Measurements from ENCODE around the gene SLC35F4.

SLC35F4 gene

GRCh38 chr14:57609192-57610075 is 256.5 kb downstream of the SLC35F4 start:
- Histone ChIP-seq H3K4me1 (ENCODE audit: control insufficient read depth, insufficient read depth, low read length) (no peaks in the 10 kb centered on the region), H3K9ac (ENCODE audit: low read depth, low read length) (no peak overlapping the region), H3K27me3 (ENCODE audit: control insufficient read depth, insufficient read depth, low read length) (no peaks in the 10 kb centered on the region), H3K36me3 (ENCODE audit: insufficient read depth, low read length) (no peaks in the 10 kb centered on the region), H3K4me2 (ENCODE audit: low read length) (no peak overlapping the region), H3K9me3 (replicated peaks; ENCODE audit: low read length) (no peaks in the 10 kb centered on the region), H3K4me3 (ENCODE audit: low read length) (no peak overlapping the region)

- H3K4me2 ChIP-seq (ENCODE audit: low read length), result no peak overlapping the region
- H3K27me3 ChIP-seq (ENCODE audit: control insufficient read depth, insufficient read depth, low read length), result no peaks in the 10 kb centered on the region
- H3K4me1 ChIP-seq (ENCODE audit: control insufficient read depth, insufficient read depth, low read length), result no peaks in the 10 kb centered on the region
- H3K9me3 ChIP-seq (replicated peaks; ENCODE audit: low read length), result no peaks in the 10 kb centered on the region
- no peaks in the 10 kb centered on the region for H3K36me3 ChIP-seq (ENCODE audit: insufficient read depth, low read length)
- H3K9ac ChIP-seq (ENCODE audit: low read depth, low read length), result no peak overlapping the region
- no peak overlapping the region for H3K4me3 ChIP-seq (ENCODE audit: low read length)
Observed at GRCh38 chr14:57607086-57607485, 258.8 kb downstream of the SLC35F4 start.

- no peak overlapping the region for H3K4me2 ChIP-seq (ENCODE audit: low read length)
- H3K9me3 ChIP-seq (replicated peaks; ENCODE audit: low read length), result no peaks in the 10 kb centered on the region
- H3K27me3 ChIP-seq (ENCODE audit: control insufficient read depth, insufficient read depth, low read length), result no peaks in the 10 kb centered on the region
- H3K4me3 ChIP-seq (ENCODE audit: low read length), result no peak overlapping the region
- H3K4me1 ChIP-seq (ENCODE audit: control insufficient read depth, insufficient read depth, low read length), result no peaks in the 10 kb centered on the region
- H3K36me3 ChIP-seq (ENCODE audit: insufficient read depth, low read length), result no peaks in the 10 kb centered on the region
- H3K9ac ChIP-seq (ENCODE audit: low read depth, low read length), result no peak overlapping the region
Observed at GRCh38 chr14:57583396-57583795, 282.5 kb downstream of the SLC35F4 start.

GRCh38 chr14:57582746-57583145 is 283.1 kb downstream of the SLC35F4 start:
- Histone ChIP-seq H3K4me1 (ENCODE audit: control insufficient read depth, insufficient read depth, low read length) (no peaks in the 10 kb centered on the region), H3K9me3 (replicated peaks; ENCODE audit: low read length) (no peaks in the 10 kb centered on the region), H3K9ac (ENCODE audit: low read depth, low read length) (no peak overlapping the region), H3K27me3 (ENCODE audit: control insufficient read depth, insufficient read depth, low read length) (no peaks in the 10 kb centered on the region), H3K4me3 (ENCODE audit: low read length) (no peak overlapping the region), H3K4me2 (ENCODE audit: low read length) (no peak overlapping the region), H3K36me3 (ENCODE audit: insufficient read depth, low read length) (no peaks in the 10 kb centered on the region)

GRCh38 chr14:57578801-57579200 is 287.1 kb downstream of the SLC35F4 start:
- no peak overlapping the region for H3K4me3 ChIP-seq (ENCODE audit: low read length)
- no peak overlapping the region for H3K9ac ChIP-seq (ENCODE audit: low read depth, low read length)
- no peaks in the 10 kb centered on the region for H3K9me3 ChIP-seq (replicated peaks; ENCODE audit: low read length)
- H3K27me3 ChIP-seq (ENCODE audit: control insufficient read depth, insufficient read depth, low read length), result no peaks in the 10 kb centered on the region
- no peak overlapping the region for H3K4me2 ChIP-seq (ENCODE audit: low read length)
- H3K36me3 ChIP-seq (ENCODE audit: insufficient read depth, low read length), result no peaks in the 10 kb centered on the region
- H3K4me1 ChIP-seq (ENCODE audit: control insufficient read depth, insufficient read depth, low read length), result no peaks in the 10 kb centered on the region

- Histone ChIP-seq H3K4me2 (ENCODE audit: low read length) (no peak overlapping the region), H3K9ac (ENCODE audit: low read depth, low read length) (no peak overlapping the region), H3K27me3 (ENCODE audit: control insufficient read depth, insufficient read depth, low read length) (no peaks in the 10 kb centered on the region), H3K4me3 (ENCODE audit: low read length) (no peak overlapping the region), H3K4me1 (ENCODE audit: control insufficient read depth, insufficient read depth, low read length) (no peaks in the 10 kb centered on the region), H3K36me3 (ENCODE audit: insufficient read depth, low read length) (no peaks in the 10 kb centered on the region), H3K9me3 (replicated peaks; ENCODE audit: low read length) (no peaks in the 10 kb centered on the region)
Observed at GRCh38 chr14:57576498-57576897, 289.4 kb downstream of the SLC35F4 start.

GRCh38 chr14:57575482-57575881 is 290.4 kb downstream of the SLC35F4 start:
- no peaks in the 10 kb centered on the region for H3K27me3 ChIP-seq (ENCODE audit: control insufficient read depth, insufficient read depth, low read length)
- no peak overlapping the region for H3K9ac ChIP-seq (ENCODE audit: low read depth, low read length)
- H3K36me3 ChIP-seq (ENCODE audit: insufficient read depth, low read length), result no peaks in the 10 kb centered on the region
- H3K4me3 ChIP-seq (ENCODE audit: low read length), result no peak overlapping the region
- no peaks in the 10 kb centered on the region for H3K9me3 ChIP-seq (replicated peaks; ENCODE audit: low read length)
- no peak overlapping the region for H3K4me2 ChIP-seq (ENCODE audit: low read length)
- no peaks in the 10 kb centered on the region for H3K4me1 ChIP-seq (ENCODE audit: control insufficient read depth, insufficient read depth, low read length)

- Histone ChIP-seq H3K9ac (ENCODE audit: low read depth, low read length) (no peak overlapping the region), H3K4me2 (ENCODE audit: low read length) (no peak overlapping the region), H3K36me3 (ENCODE audit: insufficient read depth, low read length) (no peaks in the 10 kb centered on the region), H3K27me3 (ENCODE audit: control insufficient read depth, insufficient read depth, low read length) (no peaks in the 10 kb centered on the region), H3K9me3 (replicated peaks; ENCODE audit: low read length) (no peaks in the 10 kb centered on the region), H3K4me3 (ENCODE audit: low read length) (no peak overlapping the region), H3K4me1 (ENCODE audit: control insufficient read depth, insufficient read depth, low read length) (no peaks in the 10 kb centered on the region)
Observed at GRCh38 chr14:57574617-57575288, 291.1 kb downstream of the SLC35F4 start.

GRCh38 chr14:57573173-57573572 is 292.7 kb downstream of the SLC35F4 start:
- H3K36me3 ChIP-seq (ENCODE audit: insufficient read depth, low read length), result no peaks in the 10 kb centered on the region
- no peaks in the 10 kb centered on the region for H3K9me3 ChIP-seq (replicated peaks; ENCODE audit: low read length)
- no peak overlapping the region for H3K4me3 ChIP-seq (ENCODE audit: low read length)
- H3K27me3 ChIP-seq (ENCODE audit: control insufficient read depth, insufficient read depth, low read length), result no peaks in the 10 kb centered on the region
- no peaks in the 10 kb centered on the region for H3K4me1 ChIP-seq (ENCODE audit: control insufficient read depth, insufficient read depth, low read length)
- H3K4me2 ChIP-seq (ENCODE audit: low read length), result no peak overlapping the region
- no peak overlapping the region for H3K9ac ChIP-seq (ENCODE audit: low read depth, low read length)

- no peak overlapping the region for H3K9ac ChIP-seq (ENCODE audit: low read depth, low read length)
- no peak overlapping the region for H3K4me2 ChIP-seq (ENCODE audit: low read length)
- no peaks in the 10 kb centered on the region for H3K4me1 ChIP-seq (ENCODE audit: control insufficient read depth, insufficient read depth, low read length)
- no peak overlapping the region for H3K4me3 ChIP-seq (ENCODE audit: low read length)
- no peaks in the 10 kb centered on the region for H3K27me3 ChIP-seq (ENCODE audit: control insufficient read depth, insufficient read depth, low read length)
- no peaks in the 10 kb centered on the region for H3K36me3 ChIP-seq (ENCODE audit: insufficient read depth, low read length)
- H3K9me3 ChIP-seq (replicated peaks; ENCODE audit: low read length), result no peaks in the 10 kb centered on the region
Observed at GRCh38 chr14:57568554-57568953, 297.3 kb downstream of the SLC35F4 start.

GRCh38 chr14:57567220-57567619 is 298.7 kb downstream of the SLC35F4 start:
- no peaks in the 10 kb centered on the region for H3K4me1 ChIP-seq (ENCODE audit: control insufficient read depth, insufficient read depth, low read length)
- no peaks in the 10 kb centered on the region for H3K9me3 ChIP-seq (replicated peaks; ENCODE audit: low read length)
- no peaks in the 10 kb centered on the region for H3K36me3 ChIP-seq (ENCODE audit: insufficient read depth, low read length)
- H3K4me2 ChIP-seq (ENCODE audit: low read length), result no peak overlapping the region
- H3K9ac ChIP-seq (ENCODE audit: low read depth, low read length), result no peak overlapping the region
- H3K4me3 ChIP-seq (ENCODE audit: low read length), result no peak overlapping the region
- no peaks in the 10 kb centered on the region for H3K27me3 ChIP-seq (ENCODE audit: control insufficient read depth, insufficient read depth, low read length)

GRCh38 chr14:57560681-57561080 is 305.2 kb downstream of the SLC35F4 start:
- Histone ChIP-seq H3K4me3 (ENCODE audit: low read length) (no peak overlapping the region), H3K36me3 (ENCODE audit: insufficient read depth, low read length) (no peaks in the 10 kb centered on the region), H3K4me1 (ENCODE audit: control insufficient read depth, insufficient read depth, low read length) (no peaks in the 10 kb centered on the region), H3K9me3 (replicated peaks; ENCODE audit: low read length) (no peaks in the 10 kb centered on the region), H3K4me2 (ENCODE audit: low read length) (no peak overlapping the region), H3K27me3 (ENCODE audit: control insufficient read depth, insufficient read depth, low read length) (no peaks in the 10 kb centered on the region), H3K9ac (ENCODE audit: low read depth, low read length) (no peak overlapping the region)
